Tibial nerve (tissue), 3 donors: Measurements from ENCODE around the gene KMT2E.

Source experiments
- CTCF ChIP-seq, 5 experiments: fragments of 200-600 bp in 3 of 5; fragments of 450-650 bp in 2 of 5; sonication (generic) in 3 of 5; IDR thresholded peaks; one replicate each; pipeline ENCODE4 v1.5.1; 2016 to 2019; ENCODE audit warnings: antibody characterized with exemption in 5 of 5, mild to moderate bottlenecking in 3 of 5, moderate library complexity in 2 of 5
- POLR2A ChIP-seq, 2 donors: fragments of 450-650 bp; IDR thresholded peaks; one replicate each; pipeline ENCODE4 v1.6.1; 2017; ENCODE audit warnings: antibody characterized with exemption in 2 of 2, mild to moderate bottlenecking in 2 of 2, moderate library complexity in 2 of 2

- no peak for TF ChIP-seq POLR2A (IDR thresholded peaks at IDR 0.05)
- no peak for TF ChIP-seq CTCF (IDR thresholded peaks at IDR 0.05)
Observed at GRCh38 chr7:105131890-105132289, 117.9 kb downstream of the KMT2E start.
